Liver (tissue), 9 donors: Measurements from ENCODE around the gene RAPGEF2. TPM values are rescaled to one million over a fixed set of nuclear protein-coding genes. Genes with fewer than 3 reads are reported as not detected.

Source experiments
- DNase-seq: peaks from one replicate; pipeline ENCODE4 v3.0.0-alpha.2; 2017; ENCODE audit warnings: low spot score
- H3K27ac ChIP-seq, 2 donors: one replicate each; pipeline ENCODE4 v1.7.0; 2013; ENCODE audit warnings: inconsistent platforms in 2 of 2, low read length in 2 of 2, control low read depth in 1 of 2, low read depth in 1 of 2, mild to moderate bottlenecking in 1 of 2
- H3K27me3 ChIP-seq, 4 donors: one replicate each; pipeline versions ENCODE4 v1.6.1 to v1.7.0; 2013; ENCODE audit warnings: low read length in 3 of 4, inconsistent platforms in 1 of 4, mild to moderate bottlenecking in 1 of 4, moderate library complexity in 1 of 4; ENCODE audit not compliant: control insufficient read depth in 4 of 4, insufficient read depth in 4 of 4
- H3K36me3 ChIP-seq, 4 donors: one replicate each; pipeline versions ENCODE4 v1.6.1 to v1.7.0; 2013; ENCODE audit warnings: low read length in 3 of 4, mild to moderate bottlenecking in 3 of 4, low read depth in 1 of 4, moderate library complexity in 1 of 4; ENCODE audit not compliant: control insufficient read depth in 4 of 4, insufficient read depth in 3 of 4
- H3K4me1 ChIP-seq, 4 donors: one replicate each; pipeline versions ENCODE4 v1.6.1 to v1.7.0; 2013; ENCODE audit warnings: low read length in 3 of 4, mild to moderate bottlenecking in 3 of 4, moderate library complexity in 1 of 4; ENCODE audit not compliant: control insufficient read depth in 4 of 4, insufficient read depth in 4 of 4
- H3K4me3 ChIP-seq, 3 donors: one replicate each; pipeline versions ENCODE4 v1.6.1 to v1.7.0; 2013; ENCODE audit warnings: low read length in 3 of 3, control low read depth in 1 of 3, low read depth in 1 of 3, mild to moderate bottlenecking in 1 of 3
- H3K9ac ChIP-seq, 2 donors: one replicate each; pipeline ENCODE4 v1.7.0; 2013; ENCODE audit warnings: low read length in 2 of 2, mild to moderate bottlenecking in 2 of 2, moderate library complexity in 2 of 2, control low read depth in 1 of 2, low read depth in 1 of 2
- H3K9me3 ChIP-seq, 4 donors: one replicate each; pipeline versions ENCODE4 v1.6.1 to v1.7.0; 2013; ENCODE audit warnings: low read length in 3 of 4; ENCODE audit not compliant: control insufficient read depth in 4 of 4
- EGR1 ChIP-seq, 2 donors: IDR thresholded peaks; 2 replicates each; pipeline ENCODE4 v1.6.1; 2016 to 2018; ENCODE audit warnings: antibody characterized with exemption in 2 of 2, low read depth in 2 of 2
- FOXA1 ChIP-seq: IDR thresholded peaks from 2 replicates; pipeline ENCODE4 v1.6.1; 2016; ENCODE audit warnings: antibody characterized with exemption
- FOXA2 ChIP-seq: IDR thresholded peaks from 2 replicates; pipeline ENCODE4 v1.6.1; 2016; ENCODE audit warnings: antibody characterized with exemption
- GABPA ChIP-seq, 2 donors: IDR thresholded peaks in 1 of 2; conservative IDR thresholded peaks in 1 of 2; 2 replicates each; pipeline ENCODE4 v1.6.1; 2016; ENCODE audit warnings: antibody characterized with exemption in 2 of 2, mild to moderate bottlenecking in 1 of 2, moderate library complexity in 1 of 2
- HNF4A ChIP-seq, 2 donors: conservative IDR thresholded peaks; 2 replicates each; pipeline ENCODE4 v1.6.1; 2016; ENCODE audit warnings: antibody characterized with exemption in 2 of 2, mild to moderate bottlenecking in 2 of 2
- HNF4G ChIP-seq: IDR thresholded peaks from 2 replicates; pipeline ENCODE4 v1.6.1; 2016; ENCODE audit warnings: antibody characterized with exemption
- JUND ChIP-seq, 2 donors: IDR thresholded peaks; 2 replicates each; pipeline ENCODE4 v1.6.1; 2016; ENCODE audit warnings: antibody characterized with exemption in 2 of 2
- MAX ChIP-seq: IDR thresholded peaks from 2 replicates; pipeline ENCODE4 v1.6.1; 2016; ENCODE audit warnings: antibody characterized with exemption
- NR2F2 ChIP-seq: IDR thresholded peaks from 2 replicates; pipeline ENCODE4 v1.6.1; 2016; ENCODE audit warnings: antibody characterized with exemption
- RAD21 ChIP-seq, 2 donors: IDR thresholded peaks; 2 replicates each; pipeline ENCODE4 v1.6.1; 2016; ENCODE audit warnings: antibody characterized with exemption in 2 of 2, mild to moderate bottlenecking in 2 of 2
- REST ChIP-seq: IDR thresholded peaks from 2 replicates; pipeline ENCODE4 v1.6.1; 2016; ENCODE audit warnings: antibody characterized with exemption, mild to moderate bottlenecking
- RXRA ChIP-seq, 2 donors: IDR thresholded peaks; 2 replicates each; pipeline ENCODE4 v1.6.1; 2017 to 2018; ENCODE audit warnings: antibody characterized with exemption in 2 of 2, mild to moderate bottlenecking in 1 of 2
- SP1 ChIP-seq: IDR thresholded peaks from 2 replicates; pipeline ENCODE4 v1.6.1; 2018; ENCODE audit warnings: antibody characterized with exemption, mild to moderate bottlenecking
- TAF1 ChIP-seq: conservative IDR thresholded peaks from 2 replicates; pipeline ENCODE4 v1.6.1; 2016; ENCODE audit warnings: antibody characterized with exemption, mild to moderate bottlenecking
- YY1 ChIP-seq: IDR thresholded peaks from 2 replicates; pipeline ENCODE4 v1.6.1; 2016; ENCODE audit warnings: antibody characterized with exemption, mild to moderate bottlenecking
- ZBTB33 ChIP-seq: IDR thresholded peaks from 2 replicates; pipeline ENCODE4 v1.6.1; 2016; ENCODE audit warnings: antibody characterized with exemption
- WGBS: extraction: QIAGEN DNeasy Blood & Tissue Kit; methylation state at CpG from one replicate; pipeline ENCODE4 v1.1.7; 2013; 5-methylcytosine and 5-hydroxymethylcytosine counted together
- polyA plus RNA-seq, 2 donors: library from polyadenylated mRNA; stranded (reverse) in 1 of 2; unstranded in 1 of 2; fragments of 200-250 nt in 1 of 2; fragments of >200 nt in 1 of 2; fragmentation: Nextera tagmentation in 1 of 2; extraction: Ambion mirVana in 1 of 2; gene quantifications; one replicate each; pipeline versions ENCODE4 v1.2.1 to v1.2.3, GENCODE V29; 2013 to 2015
- total RNA-seq, 2 donors: library from RNA; depleted of rRNA; stranded (reverse); fragments of >200 nt; gene quantifications; one replicate each; pipeline ENCODE4 v1.2.3, GENCODE V29; 2014
- TF ChIP-seq, protein P1 (sequence below): fragments of 150-350 bp; IDR thresholded peaks from 2 replicates; pipeline ENCODE4 v1.5.1; 2017; ENCODE audit warnings: improper control_type of control experiment, low read depth, low read length; ENCODE audit not compliant: missing input control
- TF ChIP-seq, protein P2 (sequence below): IDR thresholded peaks from 2 replicates; pipeline ENCODE4 v1.6.1; 2016; ENCODE audit warnings: antibody characterized with exemption
- donor health status: healthy.
- donor health status: healthy.
- donor health status: healthy.
- donor health status: healthy.
- donor health status: healthy.

The RAPGEF2 gene
- total and polyA plus RNA-seq, 4 donors = 7.3 to 90.4 (median 32.2) TPM

GRCh38 chr4:159280442-159281172, 177.7 kb downstream of the RAPGEF2 start:
- peak overlapping the region; percentile 68 to 84 for H3K27ac ChIP-seq
- H3K9me3 ChIP-seq = no peaks in the 10 kb centered on the region
- H3K9ac ChIP-seq = peak overlapping the region in 1 of 2 donors; percentile 54
- H3K27me3 ChIP-seq = no peaks in the 10 kb centered on the region
- no peaks in the 10 kb centered on the region for H3K36me3 ChIP-seq
- DNase-seq = no peak
- WGBS = 74% methylated on average over 13 of the region's 13 CpGs
- TF ChIP-seq JUND (IDR thresholded peaks at IDR 0.05) (peak in 1 of 2 donors; percentile 40), RXRA (IDR thresholded peaks at IDR 0.05) (peak in 1 of 2 donors; percentile 41), NR2F2 (no peak), HNF4A (conservative IDR thresholded peaks at IDR 0.05) (peak; percentile 76 to 81), SP1 (peak; percentile 75), FOXA2 (no peak), FOXA1 (no peak), REST (peak; percentile 45), RAD21 (IDR thresholded peaks at IDR 0.05) (no peak), EGR1 (IDR thresholded peaks at IDR 0.05; ENCODE audit: low read depth in 2 of 2) (peak in 1 of 2 donors; percentile 43), YY1 (peak; percentile 59), GABPA (IDR thresholded peaks at IDR 0.05 in 1 of 2, conservative IDR thresholded peaks at IDR 0.05 in 1 of 2) (no peak), ZBTB33 (no peak), HNF4G (peak; percentile 7), TAF1 (no peak), MAX (no peak)
- TF ChIP-seq, protein P1, sequence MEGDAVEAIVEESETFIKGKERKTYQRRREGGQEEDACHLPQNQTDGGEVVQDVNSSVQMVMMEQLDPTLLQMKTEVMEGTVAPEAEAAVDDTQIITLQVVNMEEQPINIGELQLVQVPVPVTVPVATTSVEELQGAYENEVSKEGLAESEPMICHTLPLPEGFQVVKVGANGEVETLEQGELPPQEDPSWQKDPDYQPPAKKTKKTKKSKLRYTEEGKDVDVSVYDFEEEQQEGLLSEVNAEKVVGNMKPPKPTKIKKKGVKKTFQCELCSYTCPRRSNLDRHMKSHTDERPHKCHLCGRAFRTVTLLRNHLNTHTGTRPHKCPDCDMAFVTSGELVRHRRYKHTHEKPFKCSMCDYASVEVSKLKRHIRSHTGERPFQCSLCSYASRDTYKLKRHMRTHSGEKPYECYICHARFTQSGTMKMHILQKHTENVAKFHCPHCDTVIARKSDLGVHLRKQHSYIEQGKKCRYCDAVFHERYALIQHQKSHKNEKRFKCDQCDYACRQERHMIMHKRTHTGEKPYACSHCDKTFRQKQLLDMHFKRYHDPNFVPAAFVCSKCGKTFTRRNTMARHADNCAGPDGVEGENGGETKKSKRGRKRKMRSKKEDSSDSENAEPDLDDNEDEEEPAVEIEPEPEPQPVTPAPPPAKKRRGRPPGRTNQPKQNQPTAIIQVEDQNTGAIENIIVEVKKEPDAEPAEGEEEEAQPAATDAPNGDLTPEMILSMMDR = no peak
- TF ChIP-seq, protein P2, sequence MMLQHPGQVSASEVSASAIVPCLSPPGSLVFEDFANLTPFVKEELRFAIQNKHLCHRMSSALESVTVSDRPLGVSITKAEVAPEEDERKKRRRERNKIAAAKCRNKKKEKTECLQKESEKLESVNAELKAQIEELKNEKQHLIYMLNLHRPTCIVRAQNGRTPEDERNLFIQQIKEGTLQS = no peak
- no peak overlapping the region for H3K4me3 ChIP-seq
- H3K4me1 ChIP-seq = peaks cover 5 to 44% (median 22%) of the 10 kb centered on the region in 4 donors
